NCI-H2196 treated with DMSO at 0.1 percent for 48 hours (cell line): Measurements from ENCODE around the gene KRTAP4-8.
"Not testable (repeated sequence)": the region's sequence is repeated elsewhere in the genome, so short reads cannot be mapped to it uniquely, and the experiment has no call there.

Experiments used
- DNase-seq: peaks from one replicate; lab custom pipeline; 2025; ENCODE audit not compliant: unreplicated experiment; lab: John Stamatoyannopoulos, UW

The KRTAP4-8 gene

DNA sequence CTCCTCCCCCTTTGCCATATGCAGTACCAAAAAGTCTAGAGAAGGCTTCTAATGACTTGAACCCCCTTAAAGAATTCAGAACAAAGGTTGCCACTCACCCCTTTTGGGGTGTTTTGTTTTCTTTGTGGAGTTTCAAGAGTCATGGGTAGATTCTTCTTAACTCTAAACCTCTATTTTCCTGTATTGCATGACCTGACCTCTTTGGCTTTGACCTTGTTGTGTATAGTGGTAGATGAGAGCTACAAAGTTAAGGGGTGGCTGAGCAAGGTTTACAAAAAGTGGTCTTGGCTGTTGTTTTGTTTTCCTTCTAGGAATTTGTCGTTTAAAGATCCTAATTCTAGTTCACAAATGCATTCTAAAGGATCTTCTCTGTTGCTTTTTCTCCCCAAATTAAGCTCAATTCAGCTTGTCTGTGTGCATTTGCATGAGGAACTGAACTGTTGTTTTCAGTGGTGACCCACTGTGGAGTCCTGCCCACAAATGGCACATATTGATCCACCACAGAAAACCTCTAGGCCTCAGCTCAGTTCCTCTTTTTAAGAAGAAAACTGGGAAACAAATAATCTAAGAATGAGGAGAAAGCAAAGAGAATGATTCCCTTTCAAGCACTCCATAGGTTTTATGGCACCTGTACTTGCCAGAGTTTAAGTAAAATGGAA lies 10.9 kb upstream of the KRTAP4-8 start:
- DNase-seq, result not testable (repeated sequence)

DNA sequence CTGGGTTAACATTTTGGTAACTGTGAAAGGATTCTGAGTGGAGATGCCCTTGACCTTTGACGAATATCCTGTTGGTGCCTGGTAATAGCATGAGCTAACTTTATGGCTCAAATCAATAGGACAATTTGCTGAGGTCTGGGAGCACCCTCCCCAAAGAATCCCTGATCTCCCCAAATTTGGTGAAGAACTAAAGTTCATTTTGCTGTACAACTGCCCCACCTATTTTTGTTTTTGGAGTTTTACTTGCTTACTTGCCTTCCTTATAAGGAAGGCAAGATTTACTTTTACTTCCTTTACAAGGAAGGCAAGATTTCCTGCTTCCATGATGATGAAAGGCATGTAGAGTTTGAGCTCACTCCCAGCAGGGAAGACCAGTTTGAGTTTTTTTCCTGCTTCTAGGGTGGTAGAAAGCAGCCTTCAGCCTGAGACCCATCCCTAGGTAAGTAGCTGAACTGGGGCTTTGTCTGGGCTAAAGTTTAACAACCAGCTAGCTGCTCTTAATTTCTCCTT lies 10.1 kb upstream of the KRTAP4-8 start:
- no peak for DNase-seq

DNA sequence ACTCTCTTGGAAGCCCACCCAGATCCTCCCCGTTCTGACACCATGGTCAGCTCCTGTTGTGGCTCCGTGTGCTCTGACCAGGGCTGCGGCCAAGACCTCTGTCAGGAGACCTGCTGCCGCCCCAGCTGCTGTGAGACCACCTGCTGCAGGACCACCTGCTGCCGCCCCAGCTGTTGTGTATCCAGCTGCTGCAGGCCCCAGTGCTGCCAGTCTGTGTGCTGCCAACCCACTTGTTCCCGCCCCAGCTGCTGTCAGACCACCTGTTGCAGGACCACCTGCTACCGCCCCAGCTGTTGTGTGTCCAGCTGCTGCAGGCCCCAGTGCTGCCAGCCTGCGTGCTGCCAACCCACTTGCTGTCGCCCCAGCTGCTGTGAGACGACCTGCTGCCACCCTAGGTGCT lies 7.4 kb upstream of the KRTAP4-8 start, which contains the start of gene KRTAP4-9:
Gene KRTAP4-9 (plus strand): TSS at position 43 of the 400 bp plus-strand sequence. CDS start 0 bp downstream, at position 43.
- not testable (repeated sequence) for DNase-seq

DNA sequence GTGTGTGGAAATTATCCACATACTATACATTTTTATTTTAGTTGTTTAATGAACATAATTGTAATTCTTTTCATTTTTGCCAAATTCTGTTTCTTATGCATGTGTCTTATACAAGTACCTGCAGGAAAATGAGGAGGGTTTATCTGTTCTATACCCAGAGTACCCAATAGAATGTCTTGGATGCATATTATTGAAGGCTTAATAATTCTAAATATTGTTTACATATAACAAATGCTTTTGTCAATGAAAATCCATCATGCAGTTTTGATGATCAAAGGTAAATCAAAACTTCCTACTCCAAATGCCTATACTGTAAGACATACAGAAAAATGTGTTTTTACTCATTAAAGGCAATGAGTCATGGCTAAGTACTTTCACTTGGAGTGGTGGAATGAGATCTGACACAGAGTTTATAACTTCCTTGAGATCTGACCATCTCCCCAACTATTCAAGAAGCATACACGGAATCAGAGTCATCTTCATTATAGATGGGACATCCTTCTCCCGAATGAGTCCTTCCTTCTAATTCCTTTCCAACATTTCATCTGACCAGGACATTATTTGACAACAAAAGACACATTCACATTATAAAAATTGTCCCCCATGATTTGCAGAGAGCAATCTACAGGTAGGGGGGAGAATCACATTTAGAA lies 6.6 kb upstream of the KRTAP4-8 start:
- not testable (repeated sequence) for DNase-seq

DNA sequence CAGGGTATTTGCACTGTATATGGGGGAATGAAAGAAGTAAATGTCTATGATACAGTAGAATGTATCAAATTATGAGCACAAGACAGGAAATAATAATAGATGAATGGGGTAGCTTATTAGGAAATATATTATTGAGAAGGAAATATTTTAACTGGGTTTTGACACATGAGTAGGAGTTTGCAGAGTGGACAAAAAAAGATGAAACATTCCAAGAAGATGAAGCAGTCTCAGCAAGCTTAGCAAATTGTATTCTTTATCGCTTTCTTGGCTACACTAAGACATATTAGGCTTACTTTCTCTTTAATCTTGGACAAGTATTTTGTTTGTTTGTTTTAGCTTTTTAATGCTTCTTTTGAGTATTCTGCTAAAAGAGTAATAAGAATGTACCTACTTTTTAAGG lies 6.0 kb upstream of the KRTAP4-8 start:
- no peak for DNase-seq

DNA sequence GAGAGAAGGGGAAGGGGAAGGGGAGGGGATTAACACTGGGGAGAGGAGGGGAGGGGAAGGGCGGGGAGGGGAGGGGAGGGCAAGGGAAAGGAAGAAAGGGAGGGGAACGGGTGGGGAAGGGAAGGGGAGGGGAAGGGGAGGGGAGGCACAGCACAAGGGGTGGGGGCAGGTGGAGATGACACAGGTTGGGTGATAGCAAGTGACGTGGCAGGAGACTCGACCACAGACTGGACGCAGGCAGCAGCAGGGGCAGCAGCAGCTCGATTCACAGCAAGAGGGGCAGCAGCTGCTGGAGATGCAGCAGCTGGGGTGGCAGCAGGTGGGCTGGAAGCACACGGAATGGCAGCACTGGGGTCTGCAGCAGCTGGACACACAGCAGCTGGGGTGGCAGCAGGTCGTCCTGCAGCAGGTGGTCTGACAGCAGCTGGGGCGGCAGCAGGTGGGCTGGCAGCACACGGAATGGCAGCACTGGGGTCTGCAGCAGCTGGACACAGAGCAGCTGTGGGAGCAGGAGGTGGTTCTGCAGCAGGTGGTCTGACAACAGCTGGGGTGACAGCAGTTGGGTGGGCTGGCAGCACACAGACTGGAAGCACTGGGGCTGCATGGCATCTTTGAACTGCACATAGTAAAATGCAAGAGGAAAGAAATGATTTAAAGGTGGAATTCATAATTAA lies 3.8 kb upstream of the KRTAP4-8 start, which contains the start of gene KRTAP4-16:
Gene KRTAP4-16 (minus strand): TSS at position 624 of the 674 bp plus-strand sequence. CDS start 0 bp downstream, at position 624.
- DNase-seq, result no peak

DNA sequence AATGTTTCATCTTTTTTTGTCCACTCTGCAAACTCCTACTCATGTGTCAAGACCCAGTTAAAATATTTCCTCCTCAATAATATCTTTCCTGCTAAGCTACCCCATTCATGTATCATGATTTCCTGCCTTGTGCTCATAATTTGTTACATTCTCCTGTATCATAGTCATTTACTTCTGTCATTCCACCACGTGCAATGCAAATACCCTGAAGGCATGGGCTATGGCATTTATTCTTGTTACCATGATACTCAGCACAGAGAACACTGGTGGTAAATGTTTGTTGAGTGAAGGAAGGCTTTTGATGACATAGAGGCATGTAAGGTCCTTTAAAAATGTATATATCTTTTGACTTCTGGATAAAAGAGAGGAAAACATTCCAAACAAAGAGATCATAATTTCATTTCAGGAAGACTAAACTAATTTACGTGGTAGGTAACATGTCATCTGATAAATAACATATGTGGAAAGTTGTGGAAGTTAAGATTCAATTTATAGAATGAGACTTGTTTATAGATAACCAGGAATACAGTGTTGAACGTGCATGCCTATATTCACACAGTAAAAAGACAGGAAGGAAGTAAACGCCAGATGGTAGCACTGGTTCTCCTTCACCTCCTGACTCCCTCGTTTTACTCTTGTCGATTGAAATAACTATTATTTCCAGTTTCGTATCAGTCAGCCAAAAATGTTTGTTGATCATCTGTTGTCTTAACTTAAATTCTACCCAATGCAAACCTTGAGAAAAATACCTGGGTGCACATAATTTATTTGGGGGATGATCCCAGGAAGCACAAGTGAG lies 1.9 kb upstream of the KRTAP4-8 start:
- DNase-seq, result not testable (repeated sequence)

DNA sequence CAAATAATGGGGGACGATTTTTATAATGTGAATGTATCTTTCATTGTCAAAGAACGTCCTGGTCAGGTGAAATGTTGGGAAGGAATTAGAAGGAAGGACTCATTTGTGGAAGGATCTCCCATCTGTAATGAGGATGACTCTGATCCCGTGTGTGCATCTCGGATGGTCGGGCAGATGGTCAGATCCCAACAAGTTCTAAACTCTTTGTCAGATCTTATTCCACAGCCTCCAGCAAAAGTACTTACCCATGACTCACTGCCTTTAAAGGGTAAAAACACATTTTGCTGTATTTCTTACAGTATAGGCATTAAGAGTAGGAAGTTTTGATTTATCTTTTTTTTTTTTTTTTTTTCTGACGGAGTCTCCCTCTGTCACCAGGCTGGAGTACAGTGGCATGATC lies 539 bp upstream of the KRTAP4-8 start:
- no peak for DNase-seq

DNA sequence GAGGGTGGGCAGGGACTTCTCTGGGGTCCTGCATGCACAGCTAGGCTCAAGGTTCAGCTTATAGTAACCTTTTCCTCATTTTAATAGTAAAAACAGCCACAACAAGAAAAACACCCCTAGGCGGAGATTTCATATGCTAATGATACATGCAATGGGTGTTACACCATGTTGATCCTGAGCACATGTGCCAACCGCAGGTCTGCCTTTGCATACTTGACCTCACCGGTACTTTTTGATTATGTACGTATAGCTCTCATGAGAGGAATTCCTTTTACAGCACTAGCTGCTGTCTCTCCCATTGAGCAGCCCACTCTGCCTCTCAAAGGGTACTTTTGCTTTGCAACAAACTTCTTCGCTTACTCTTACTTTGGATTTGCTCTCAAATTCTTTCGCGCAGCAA lies 1.9 kb downstream of the KRTAP4-8 start:
- no peak for DNase-seq

DNA sequence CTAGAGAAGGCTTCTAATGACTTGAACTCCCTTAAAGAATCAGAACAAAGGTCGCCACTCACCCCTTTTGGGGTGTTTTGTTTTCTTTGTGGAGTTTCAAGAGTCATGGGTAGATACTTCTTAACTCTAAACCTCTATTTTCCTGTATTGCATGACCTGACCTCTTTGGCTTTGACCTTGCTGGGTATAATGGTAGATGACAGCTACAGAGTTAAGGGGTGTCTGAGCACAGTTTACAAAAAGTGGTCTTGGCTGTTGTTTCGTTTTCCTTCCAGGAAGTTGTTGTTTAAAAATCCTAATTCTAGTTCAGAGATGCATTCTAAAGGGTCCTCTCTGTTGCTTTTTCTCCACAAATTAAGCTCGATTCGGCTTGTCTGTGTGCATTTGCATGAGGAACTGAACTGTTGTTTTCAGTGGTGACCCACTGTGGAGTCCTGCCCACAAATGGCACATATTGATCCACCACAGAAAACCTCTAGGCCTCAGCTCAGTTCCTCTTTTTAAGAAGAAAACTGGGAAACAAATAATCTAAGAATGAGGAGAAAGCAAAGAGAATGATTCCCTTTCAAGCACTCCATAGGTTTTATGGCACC lies 9.1 kb downstream of the KRTAP4-8 start:
- DNase-seq, result not testable (repeated sequence)

DNA sequence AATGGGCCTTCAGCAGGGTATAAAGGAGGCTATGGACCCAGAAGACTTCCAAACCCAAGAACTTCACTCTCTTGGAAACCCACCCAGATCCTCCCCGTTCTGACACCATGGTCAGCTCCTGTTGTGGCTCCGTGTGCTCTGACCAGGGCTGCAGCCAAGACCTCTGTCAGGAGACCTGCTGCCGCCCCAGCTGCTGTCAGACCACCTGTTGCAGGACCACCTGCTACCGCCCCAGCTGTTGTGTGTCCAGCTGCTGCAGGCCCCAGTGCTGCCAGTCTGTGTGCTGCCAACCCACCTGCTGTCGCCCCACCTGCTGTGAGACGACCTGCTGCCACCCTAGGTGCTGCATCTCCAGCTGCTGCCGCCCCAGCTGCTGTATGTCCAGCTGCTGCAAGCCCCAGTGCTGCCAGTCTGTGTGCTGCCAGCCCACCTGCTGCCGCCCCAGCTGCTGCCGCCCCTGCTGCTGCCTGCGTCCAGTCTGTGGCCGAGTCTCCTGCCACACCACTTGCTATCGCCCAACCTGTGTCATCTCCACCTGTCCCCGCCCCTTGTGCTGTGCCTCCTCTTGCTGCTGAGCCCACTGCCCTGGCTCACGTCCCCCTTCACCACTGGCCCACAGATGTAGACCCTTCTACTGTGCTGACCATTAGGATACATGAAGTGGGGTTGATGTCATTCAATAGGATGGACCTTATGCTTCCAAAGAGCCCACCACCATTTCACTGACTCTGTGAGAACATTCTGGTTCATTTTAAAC lies 13.7 kb downstream of the KRTAP4-8 start, which contains the start of gene KRTAP4-7:
Gene KRTAP4-7 (plus strand): TSS at position 51 of the 757 bp plus-strand sequence. CDS start 57 bp downstream, at position 108.
- not testable (repeated sequence) for DNase-seq

DNA sequence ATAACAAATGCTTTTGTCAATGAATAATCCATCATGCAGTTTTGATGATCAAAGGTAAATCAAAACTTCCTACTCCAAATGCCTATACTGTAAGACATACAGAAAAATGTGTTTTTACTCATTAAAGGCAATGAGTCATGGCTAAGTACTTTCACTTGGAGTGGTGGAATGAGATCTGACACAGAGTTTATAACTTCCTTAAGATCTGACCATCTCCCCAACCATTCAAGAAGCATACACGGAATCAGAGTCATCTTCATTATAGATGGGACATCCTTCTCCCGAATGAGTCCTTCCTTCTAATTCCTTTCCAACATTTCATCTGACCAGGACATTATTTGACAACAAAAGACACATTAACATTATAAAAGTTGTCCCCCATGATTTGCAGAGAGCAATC lies 14.5 kb downstream of the KRTAP4-8 start:
- DNase-seq, result not testable (repeated sequence)

DNA sequence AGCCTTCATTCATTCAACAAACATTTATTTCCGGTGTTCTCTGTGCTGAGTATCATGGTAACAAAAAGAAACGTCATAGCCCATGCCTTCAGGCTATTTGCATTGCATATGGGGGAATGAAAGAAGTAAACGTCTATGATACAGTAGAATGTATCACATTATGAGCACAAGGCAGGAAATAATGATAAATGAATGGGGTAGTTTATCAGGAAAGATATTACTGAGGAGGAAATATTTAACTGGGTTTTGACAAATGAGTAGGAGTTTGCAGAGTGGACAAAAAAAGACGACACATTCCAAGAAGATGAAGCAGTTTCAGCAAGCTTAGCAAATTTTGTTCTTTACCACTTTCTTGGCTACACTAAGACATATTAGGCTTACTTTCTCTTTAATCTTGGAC lies 15.3 kb downstream of the KRTAP4-8 start:
- no peak for DNase-seq

DNA sequence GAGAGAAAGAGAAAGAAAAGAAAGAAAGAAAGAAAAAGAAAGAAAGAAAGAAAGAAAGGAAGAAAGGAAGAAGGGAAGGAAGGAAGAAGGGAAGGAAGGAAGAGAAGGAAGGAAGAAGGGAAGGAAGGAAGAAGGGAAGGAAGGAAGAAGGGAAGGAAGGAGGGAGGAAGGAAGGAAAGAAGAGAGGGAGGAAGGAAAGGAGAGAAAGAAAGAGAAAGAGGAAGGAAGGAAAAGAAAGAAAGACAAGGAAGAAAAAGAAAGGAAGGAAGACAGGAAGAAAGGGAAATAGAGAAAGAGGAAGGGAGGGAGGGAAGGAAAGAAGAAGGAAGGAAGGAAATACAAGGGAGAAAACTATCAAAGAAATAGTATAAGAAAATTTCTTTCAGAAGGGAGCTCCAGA lies 21.2 kb downstream of the KRTAP4-8 start:
- DNase-seq, result no peak

DNA sequence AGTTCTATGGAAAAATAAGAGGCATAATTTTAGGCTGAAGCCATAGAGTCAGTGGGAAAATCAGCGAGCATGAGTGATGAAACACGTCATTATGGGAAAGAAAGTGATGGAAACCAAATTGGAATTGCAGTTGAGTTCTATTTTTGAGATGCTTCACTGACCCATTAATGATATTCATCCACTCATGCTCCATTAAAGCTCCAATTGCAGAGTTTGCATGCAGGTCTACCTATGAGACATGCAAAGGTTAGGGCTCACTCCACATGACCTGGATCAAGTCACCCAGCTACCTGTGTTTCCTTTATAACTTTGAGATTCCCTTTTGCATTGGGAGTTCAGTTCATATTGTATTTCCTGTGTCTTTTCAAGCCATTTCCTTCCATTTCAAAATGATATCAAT lies 24.3 kb downstream of the KRTAP4-8 start:
- no peak for DNase-seq

DNA sequence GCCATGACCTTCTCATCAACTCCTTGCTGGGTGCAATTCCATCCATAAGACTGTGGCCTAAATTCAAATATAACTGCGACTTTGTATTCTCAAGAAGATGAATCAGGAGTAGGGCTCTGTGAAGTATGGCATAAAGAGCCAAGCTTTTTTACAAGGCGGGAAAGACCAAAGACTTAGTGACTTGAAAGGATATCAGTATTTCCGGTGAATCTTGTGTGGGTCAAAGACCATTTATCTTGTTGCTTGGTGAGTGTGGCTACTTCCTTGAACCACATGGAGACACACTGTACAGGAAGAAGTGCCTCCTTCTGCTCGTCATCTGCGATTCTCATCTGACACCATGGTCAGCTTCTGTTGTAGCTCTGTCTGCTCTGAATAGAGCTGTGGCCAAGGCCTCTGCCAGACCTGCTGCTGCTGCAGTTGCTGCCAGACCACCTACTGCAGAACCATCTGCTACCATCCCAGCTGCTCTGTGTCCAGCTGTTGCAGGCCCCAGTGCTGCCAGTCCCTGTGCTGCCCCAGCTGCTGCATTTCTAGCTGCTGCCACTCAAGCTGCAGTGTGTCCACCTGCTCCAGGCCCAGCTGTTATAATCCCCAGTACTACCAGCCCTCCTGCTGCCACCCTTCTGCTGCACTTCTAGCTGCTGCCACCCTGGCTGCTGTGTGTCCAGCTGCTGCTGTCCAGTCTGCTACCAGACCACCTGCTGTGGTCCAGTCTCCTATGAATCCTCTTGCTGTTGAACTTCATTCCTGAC lies 26.2 kb downstream of the KRTAP4-8 start:
- no peak for DNase-seq

DNA sequence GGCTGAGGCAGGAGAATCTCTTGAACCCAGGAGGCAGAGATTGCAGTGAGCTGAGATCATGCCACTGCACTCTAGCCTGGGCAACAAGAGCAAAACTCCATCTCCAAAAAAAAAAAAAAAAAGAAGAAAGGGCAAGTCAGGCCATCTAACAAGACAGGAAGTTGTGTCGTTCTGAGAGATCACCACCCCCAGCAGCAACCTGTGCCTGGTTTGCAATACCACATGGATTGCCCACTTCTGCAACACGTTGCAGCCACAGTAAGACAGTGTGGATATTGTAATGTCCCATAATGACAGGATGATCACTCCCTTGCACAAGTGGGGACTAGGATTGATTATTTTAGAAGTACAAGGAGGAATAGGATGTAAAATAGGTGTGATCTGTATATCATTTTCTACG lies 28.9 kb downstream of the KRTAP4-8 start:
- no peak for DNase-seq

DNA sequence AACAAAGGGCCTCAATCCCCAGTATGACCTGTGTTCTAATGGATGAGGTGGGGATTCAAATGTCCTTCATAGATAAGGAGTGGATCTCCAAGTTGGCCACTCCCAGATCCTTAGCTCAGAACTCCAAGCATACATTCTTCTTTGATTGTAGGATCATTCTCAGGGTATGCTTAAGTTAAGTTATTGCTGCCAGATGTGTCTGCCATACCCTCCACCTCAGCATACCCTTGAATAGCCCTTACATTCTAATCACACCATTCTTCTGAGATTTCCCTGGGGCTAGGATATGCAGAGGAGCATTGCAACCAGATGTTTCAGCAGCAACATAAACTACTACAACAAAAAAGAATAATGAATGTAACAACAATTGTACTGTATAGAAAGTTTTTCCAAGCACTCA lies 30.7 kb downstream of the KRTAP4-8 start:
- no peak for DNase-seq
